Measurements from ENCODE around the gene RBM4B. TPM values are rescaled to one million over a fixed set of nuclear protein-coding genes. Genes with fewer than 3 reads are reported as not detected.
A peak's percentile ranks its signal among the peaks of the same experiment; 100 is the strongest.

The RBM4B gene
- total RNA-seq, 6 experiments from 2014 or later: 3.6 to 9.4 (median 6.9) TPM

DNA sequence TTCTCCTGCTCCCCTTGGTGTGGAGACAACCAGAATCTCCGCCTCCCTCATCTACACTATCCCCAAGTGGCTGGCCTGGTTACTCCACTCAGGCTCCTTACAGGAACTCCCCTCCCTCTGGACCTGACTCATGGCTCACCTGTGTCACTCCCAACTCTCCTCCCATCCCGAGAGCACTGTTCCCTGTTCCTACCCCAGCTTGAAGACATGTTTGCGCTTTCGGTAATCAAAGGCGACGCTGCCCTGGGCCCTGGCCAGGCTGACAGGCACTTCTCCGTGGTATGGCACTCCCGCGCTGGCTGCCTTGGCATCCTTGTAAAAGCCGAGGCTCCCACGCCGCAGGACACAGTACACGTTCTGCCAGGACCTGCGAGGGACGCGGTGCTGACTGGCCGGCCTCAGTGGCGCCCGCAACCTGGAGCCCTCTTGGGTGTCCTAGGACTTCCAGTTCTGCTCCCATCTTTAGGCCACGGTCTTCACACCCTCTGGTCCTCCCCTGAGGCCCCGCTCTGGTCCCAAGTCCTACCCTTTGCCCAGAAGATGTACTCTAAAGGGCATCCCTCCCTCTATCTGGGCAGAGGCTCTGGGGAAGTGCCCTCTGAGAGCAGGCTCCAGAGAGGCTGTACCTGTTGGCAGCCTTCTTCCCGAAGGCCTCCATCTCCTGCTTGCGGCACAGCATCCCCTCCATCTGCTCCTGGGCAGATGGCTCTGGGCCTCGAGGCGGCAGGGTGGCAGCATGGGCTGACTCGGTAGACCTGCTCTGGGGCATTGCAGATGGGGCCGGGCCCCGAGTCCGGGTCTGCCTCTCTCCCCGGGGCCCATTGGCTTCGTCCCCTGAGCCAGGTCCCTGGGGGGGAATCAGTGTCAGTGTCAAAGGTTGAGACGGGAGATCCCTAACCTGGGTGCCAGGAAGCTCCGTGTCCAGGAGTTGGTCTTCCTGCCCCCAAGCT is 9.4 kb upstream of the RBM4B start:
- H3K27ac ChIP-seq: no peak overlapping the region
- no peaks in the 10 kb centered on the region for H3K9me3 ChIP-seq
- H3K36me3 ChIP-seq: peaks cover 0 to 40% (median 8%) of the 10 kb centered on the region in 4 donors
- DNase-seq (no peak), ATAC-seq (no peak)
- intact Hi-C loops (cut with DNase I): no loop called here
- no peaks in the 10 kb centered on the region for H3K4me1 ChIP-seq
- H3K4me3 ChIP-seq: no peak overlapping the region
- 100% methylated on average over 1 of the region's 33 CpGs for WGBS (ENCODE audit: insufficient coverage, low coverage, low lambda C conversion rate, missing lambda C conversion rate)
- no peaks in the 10 kb centered on the region for H3K27me3 ChIP-seq
- no peak for TF ChIP-seq POLR2A (IDR thresholded peaks at IDR 0.05)
- TF ChIP-seq, protein P1, sequence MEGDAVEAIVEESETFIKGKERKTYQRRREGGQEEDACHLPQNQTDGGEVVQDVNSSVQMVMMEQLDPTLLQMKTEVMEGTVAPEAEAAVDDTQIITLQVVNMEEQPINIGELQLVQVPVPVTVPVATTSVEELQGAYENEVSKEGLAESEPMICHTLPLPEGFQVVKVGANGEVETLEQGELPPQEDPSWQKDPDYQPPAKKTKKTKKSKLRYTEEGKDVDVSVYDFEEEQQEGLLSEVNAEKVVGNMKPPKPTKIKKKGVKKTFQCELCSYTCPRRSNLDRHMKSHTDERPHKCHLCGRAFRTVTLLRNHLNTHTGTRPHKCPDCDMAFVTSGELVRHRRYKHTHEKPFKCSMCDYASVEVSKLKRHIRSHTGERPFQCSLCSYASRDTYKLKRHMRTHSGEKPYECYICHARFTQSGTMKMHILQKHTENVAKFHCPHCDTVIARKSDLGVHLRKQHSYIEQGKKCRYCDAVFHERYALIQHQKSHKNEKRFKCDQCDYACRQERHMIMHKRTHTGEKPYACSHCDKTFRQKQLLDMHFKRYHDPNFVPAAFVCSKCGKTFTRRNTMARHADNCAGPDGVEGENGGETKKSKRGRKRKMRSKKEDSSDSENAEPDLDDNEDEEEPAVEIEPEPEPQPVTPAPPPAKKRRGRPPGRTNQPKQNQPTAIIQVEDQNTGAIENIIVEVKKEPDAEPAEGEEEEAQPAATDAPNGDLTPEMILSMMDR (IDR thresholded peaks at IDR 0.05): no peak

- ATAC-seq (peak in 1 of 4 donors; percentile 4), DNase-seq (no peak)
- no peak for TF ChIP-seq POLR2A (IDR thresholded peaks at IDR 0.05)
- TF ChIP-seq, protein P1 (IDR thresholded peaks at IDR 0.05): no peak
- Histone ChIP-seq H3K9me3 (no peaks in the 10 kb centered on the region), H3K36me3 (peaks cover 0 to 34% (median 4%) of the 10 kb centered on the region in 4 donors), H3K27ac (no peak overlapping the region), H3K27me3 (no peaks in the 10 kb centered on the region), H3K4me3 (no peak overlapping the region), H3K4me1 (no peaks in the 10 kb centered on the region)
- intact Hi-C loops (cut with DNase I): no loop called here
- 92% methylated on average over 8 of the region's 15 CpGs for WGBS (ENCODE audit: insufficient coverage, low coverage, low lambda C conversion rate, missing lambda C conversion rate)
Measured at GRCh38 chr11:66686100-66686785, 8.6 kb upstream of the RBM4B start.

GRCh38 chr11:66685276-66686099 is 7.8 kb upstream of the RBM4B start:
- 82% methylated on average over 13 of the region's 27 CpGs for WGBS (ENCODE audit: insufficient coverage, low coverage, low lambda C conversion rate, missing lambda C conversion rate)
- intact Hi-C loops (cut with DNase I): no loop called here
- ATAC-seq: no peak

GRCh38 chr11:66684635-66685034 is 6.9 kb upstream of the RBM4B start:
- ATAC-seq: no peak
- no peaks in the 10 kb centered on the region for H3K4me1 ChIP-seq
- no peaks in the 10 kb centered on the region for H3K27me3 ChIP-seq
- no peak overlapping the region for H3K27ac ChIP-seq
- WGBS (ENCODE audit: insufficient coverage, low coverage, low lambda C conversion rate, missing lambda C conversion rate): no CpG with 5 or more reads among the region's 2 CpGs
- peaks cover 0 to 23% (median 4%) of the 10 kb centered on the region in 4 donors for H3K36me3 ChIP-seq
- no peak for TF ChIP-seq POLR2A (IDR thresholded peaks at IDR 0.05)
- TF ChIP-seq, protein P1 (IDR thresholded peaks at IDR 0.05): no peak
- no peaks in the 10 kb centered on the region for H3K9me3 ChIP-seq
- no peak for DNase-seq
- intact Hi-C loops (cut with DNase I): loop anchor here in 1 of 2 donors (5.0 kb wide), 1 partner anchor 102 kb away; no protein-coding TSS in a partner anchor
- H3K4me3 ChIP-seq: no peak overlapping the region

More at GRCh38 chr11:66685276-66686099, 7.8 kb upstream of the RBM4B start:
- Histone ChIP-seq H3K4me1 (no peaks in the 10 kb centered on the region), H3K36me3 (peaks cover 0 to 26% (median 4%) of the 10 kb centered on the region in 4 donors), H3K9me3 (no peaks in the 10 kb centered on the region), H3K27ac (no peak overlapping the region), H3K27me3 (no peaks in the 10 kb centered on the region), H3K4me3 (no peak overlapping the region)
- no peak for DNase-seq
- no peak for TF ChIP-seq POLR2A (IDR thresholded peaks at IDR 0.05)
- TF ChIP-seq, protein P1 (IDR thresholded peaks at IDR 0.05): no peak
